IPS DF 6.9 (cell line): ENCODE results near the gene COL4A2.

Experiments
- DNase-seq: peaks from one replicate; pipeline ENCODE4 v3.0.0-alpha.2; 2013; ENCODE audit warnings: low read depth, low spot score
- H3K27ac ChIP-seq: one replicate; pipeline ENCODE4 v1.5.1; 2013; ENCODE audit warnings: low read length, control low read depth
- H3K27me3 ChIP-seq: 2 replicates; pipeline ENCODE4 v1.6.1; 2013; ENCODE audit warnings: mild to moderate bottlenecking, low read length; ENCODE audit not compliant: control insufficient read depth, insufficient read depth
- H3K36me3 ChIP-seq: 2 replicates; pipeline ENCODE4 v1.6.1; 2013; ENCODE audit warnings: low read length; ENCODE audit not compliant: control insufficient read depth, insufficient read depth
- H3K4me1 ChIP-seq: 2 replicates; pipeline ENCODE4 v1.6.1; 2013; ENCODE audit warnings: low read length; ENCODE audit not compliant: control insufficient read depth, insufficient read depth
- H3K4me3 ChIP-seq: 2 replicates; pipeline ENCODE4 v1.5.1; 2013; ENCODE audit warnings: mild to moderate bottlenecking, low read length
- H3K9me3 ChIP-seq: 2 replicates; pipeline ENCODE4 v1.6.1; 2013; ENCODE audit warnings: low read length, inconsistent platforms; ENCODE audit not compliant: control insufficient read depth, insufficient read depth
- WGBS: extraction: QIAGEN DNeasy Blood & Tissue Kit; methylation state at CpG from one replicate; pipeline ENCODE4 v1.1.7; 2013; ENCODE audit warnings: mixed read lengths, missing lambda C conversion rate; ENCODE audit not compliant: insufficient read length, insufficient coverage; 5-methylcytosine and 5-hydroxymethylcytosine counted together

Gene COL4A2

GRCh38 chr13:110354123-110354627 lies 47.1 kb downstream of the COL4A2 start:
- no peak for DNase-seq
- Histone ChIP-seq H3K27me3 (no peaks in the 10 kb centered on the region), H3K4me3 (no peak overlapping the region), H3K36me3 (no peaks in the 10 kb centered on the region; the same call in 1 of the 2 replicates), H3K4me1 (peaks cover 7% of the 10 kb centered on the region), H3K9me3 (no peaks in the 10 kb centered on the region), H3K27ac (no peak overlapping the region)
- WGBS: no CpG with 5 or more reads among the region's 6 CpGs

- H3K27ac ChIP-seq: no peak overlapping the region
- no peaks in the 10 kb centered on the region for H3K27me3 ChIP-seq
- DNase-seq: no peak
- no peaks in the 10 kb centered on the region for H3K9me3 ChIP-seq
- H3K4me1 ChIP-seq: peaks cover 7% of the 10 kb centered on the region
- no peaks in the 10 kb centered on the region; the same call in 1 of the 2 replicates for H3K36me3 ChIP-seq
- no peak overlapping the region for H3K4me3 ChIP-seq
- no CpG with 5 or more reads among the region's 5 CpGs for WGBS
These were observed 47.8 kb downstream of the COL4A2 start for GRCh38 chr13:110354715-110355473.

GRCh38 chr13:110356362-110356761 lies 49.3 kb downstream of the COL4A2 start:
- H3K4me3 ChIP-seq: no peak overlapping the region
- no peaks in the 10 kb centered on the region for H3K27me3 ChIP-seq
- no peaks in the 10 kb centered on the region; the same call in 1 of the 2 replicates for H3K36me3 ChIP-seq
- H3K27ac ChIP-seq: no peak overlapping the region
- peaks cover 7% of the 10 kb centered on the region for H3K4me1 ChIP-seq
- H3K9me3 ChIP-seq: no peaks in the 10 kb centered on the region
- DNase-seq: no peak
- no CpG with 5 or more reads among the region's 12 CpGs for WGBS

GRCh38 chr13:110358381-110358780 lies 51.3 kb downstream of the COL4A2 start:
- no peak overlapping the region for H3K4me3 ChIP-seq
- H3K36me3 ChIP-seq: no peaks in the 10 kb centered on the region; the same call in 1 of the 2 replicates
- no CpG with 5 or more reads among the region's 4 CpGs for WGBS
- no peaks in the 10 kb centered on the region for H3K9me3 ChIP-seq
- H3K4me1 ChIP-seq: peaks cover 6% of the 10 kb centered on the region
- no peaks in the 10 kb centered on the region for H3K27me3 ChIP-seq
- no peak overlapping the region for H3K27ac ChIP-seq
- no peak for DNase-seq

GRCh38 chr13:110359840-110360301 lies 52.8 kb downstream of the COL4A2 start:
- no peak for DNase-seq
- Histone ChIP-seq H3K27me3 (no peaks in the 10 kb centered on the region), H3K36me3 (no peaks in the 10 kb centered on the region; the same call in 1 of the 2 replicates), H3K4me1 (peaks cover 4% of the 10 kb centered on the region), H3K27ac (no peak overlapping the region), H3K9me3 (no peaks in the 10 kb centered on the region), H3K4me3 (no peak overlapping the region)
- WGBS: no CpG with 5 or more reads among the region's 7 CpGs

- Histone ChIP-seq H3K9me3 (no peaks in the 10 kb centered on the region), H3K4me1 (peaks cover 2% of the 10 kb centered on the region; the same call in 1 of the 2 replicates), H3K27ac (no peak overlapping the region), H3K4me3 (no peak overlapping the region), H3K27me3 (no peaks in the 10 kb centered on the region), H3K36me3 (no peaks in the 10 kb centered on the region; the same call in 1 of the 2 replicates)
- DNase-seq: no peak
- no CpG with 5 or more reads among the region's 11 CpGs for WGBS
These were observed 53.5 kb downstream of the COL4A2 start for GRCh38 chr13:110360598-110360997.

- no peak for DNase-seq
- Histone ChIP-seq H3K27me3 (no peaks in the 10 kb centered on the region), H3K4me1 (peaks cover under 1% of the 10 kb centered on the region; the same call in 1 of the 2 replicates), H3K27ac (no peak overlapping the region), H3K36me3 (no peaks in the 10 kb centered on the region; the same call in 1 of the 2 replicates), H3K4me3 (no peak overlapping the region), H3K9me3 (no peaks in the 10 kb centered on the region)
- WGBS: no CpG with 5 or more reads among the region's 10 CpGs
These were observed 54.4 kb downstream of the COL4A2 start for GRCh38 chr13:110361365-110361911.

GRCh38 chr13:110363010-110363409 lies 55.9 kb downstream of the COL4A2 start:
- WGBS: no CpG with 5 or more reads among the region's 8 CpGs
- H3K4me3 ChIP-seq: no peak overlapping the region
- H3K4me1 ChIP-seq: no peaks in the 10 kb centered on the region
- no peak for DNase-seq
- H3K27me3 ChIP-seq: no peaks in the 10 kb centered on the region
- no peak overlapping the region for H3K27ac ChIP-seq
- H3K36me3 ChIP-seq: no peaks in the 10 kb centered on the region
- H3K9me3 ChIP-seq: no peaks in the 10 kb centered on the region

GRCh38 chr13:110364081-110364480 lies 57.0 kb downstream of the COL4A2 start:
- WGBS: no CpG with 5 or more reads among the region's 5 CpGs
- H3K4me3 ChIP-seq: no peak overlapping the region
- H3K36me3 ChIP-seq: no peaks in the 10 kb centered on the region
- H3K27ac ChIP-seq: no peak overlapping the region
- H3K9me3 ChIP-seq: no peaks in the 10 kb centered on the region
- no peak for DNase-seq
- H3K4me1 ChIP-seq: no peaks in the 10 kb centered on the region
- H3K27me3 ChIP-seq: no peaks in the 10 kb centered on the region

- no peaks in the 10 kb centered on the region for H3K4me1 ChIP-seq
- no peaks in the 10 kb centered on the region for H3K9me3 ChIP-seq
- no CpG with 5 or more reads among the region's 3 CpGs for WGBS
- DNase-seq: no peak
- no peaks in the 10 kb centered on the region for H3K27me3 ChIP-seq
- no peaks in the 10 kb centered on the region for H3K36me3 ChIP-seq
- H3K27ac ChIP-seq: no peak overlapping the region
- no peak overlapping the region for H3K4me3 ChIP-seq
These were observed 58.8 kb downstream of the COL4A2 start for GRCh38 chr13:110365876-110366275.
